ENCODE data around the gene MFAP3.

GRCh38 chr5:154086641-154087040 is 47.9 kb downstream of the MFAP3 start:
- TF ChIP-seq CTCF (IDR thresholded peaks at IDR 0.05), result no peak
- TF ChIP-seq EZH2 (IDR thresholded peaks at IDR 0.05; ENCODE audit: borderline replicate concordance, insufficient read depth, low read depth, low read length, poor library complexity, severe bottlenecking), result no peak
